A204.1 (cell line): ENCODE results near the gene FGF23.
A peak's percentile ranks its signal among the peaks of the same experiment; 100 is the strongest.

Experiments
- FAIRE-seq: peaks from 2 replicates; lab custom pipeline; 2012; peaks lifted over from hg19 to GRCh38; lab: Jason Lieb, UNC

FGF23 gene

DNA sequence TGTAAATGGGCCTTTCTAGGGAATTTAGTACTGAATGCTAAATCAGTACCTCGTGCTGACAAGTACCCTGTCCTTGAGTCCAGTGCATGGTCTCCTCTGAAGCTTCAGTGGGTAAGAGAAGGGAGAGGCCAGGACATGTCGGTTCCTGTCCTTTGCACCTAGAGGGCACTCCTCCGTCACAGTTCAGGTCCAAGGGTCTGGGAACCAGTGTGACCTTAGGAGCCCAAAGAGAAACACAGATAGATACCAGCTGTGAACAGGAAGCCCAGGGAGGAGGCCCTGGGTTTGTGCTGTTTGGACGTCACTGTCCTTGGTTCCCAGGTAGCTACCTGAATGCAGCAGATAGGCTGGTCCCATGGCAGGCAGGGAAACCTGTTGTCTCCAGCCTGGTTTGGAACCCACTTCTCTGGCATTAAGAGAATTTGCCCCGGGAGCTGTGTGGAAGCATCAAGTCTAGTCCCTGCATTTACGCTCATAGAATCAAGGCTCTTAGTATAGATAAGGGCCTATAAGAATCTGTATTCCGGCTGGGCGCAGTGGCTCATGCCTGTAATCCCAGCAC, 3.9 kb upstream of the FGF23 start:
- FAIRE-seq = no peak

DNA sequence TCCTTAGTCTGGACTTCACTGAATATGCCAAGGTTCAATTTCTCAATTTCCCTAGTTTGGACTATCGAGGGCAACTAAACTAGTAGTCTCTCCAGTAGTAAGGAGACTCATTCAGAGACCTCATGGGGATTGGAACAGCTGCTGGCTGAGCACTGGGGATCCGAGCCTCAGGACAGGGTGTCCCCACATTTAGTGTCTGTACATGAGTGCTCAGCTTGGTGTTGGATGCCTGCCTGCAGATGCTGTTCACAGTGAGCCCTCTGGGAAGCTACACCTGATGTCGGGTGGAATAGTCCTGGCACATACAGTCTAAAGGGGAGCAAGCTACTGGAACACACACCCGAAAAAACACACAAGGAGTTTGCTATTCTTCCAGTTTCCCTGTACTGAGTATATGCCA, 820 bp upstream of the FGF23 start:
- no peak for FAIRE-seq

DNA sequence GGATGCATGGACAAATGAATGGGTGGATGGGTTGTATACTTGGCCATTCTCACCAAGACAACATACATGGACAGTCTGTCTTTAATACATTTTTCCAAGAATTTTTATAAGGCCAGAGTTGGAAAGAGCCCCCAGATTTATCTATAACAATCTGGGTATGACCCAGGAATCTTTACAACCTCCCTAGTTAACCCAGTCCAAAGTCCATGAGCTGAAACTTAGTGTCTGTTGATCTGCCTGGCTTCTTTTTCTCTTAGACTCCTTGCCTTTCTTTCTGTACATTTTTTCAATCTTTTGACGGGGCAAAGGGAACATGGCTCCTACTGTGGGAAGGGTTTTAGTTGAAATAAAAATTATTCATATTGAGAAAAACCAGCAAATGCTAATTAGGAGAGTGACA, 740 bp downstream of the FGF23 start:
- no peak for FAIRE-seq

DNA sequence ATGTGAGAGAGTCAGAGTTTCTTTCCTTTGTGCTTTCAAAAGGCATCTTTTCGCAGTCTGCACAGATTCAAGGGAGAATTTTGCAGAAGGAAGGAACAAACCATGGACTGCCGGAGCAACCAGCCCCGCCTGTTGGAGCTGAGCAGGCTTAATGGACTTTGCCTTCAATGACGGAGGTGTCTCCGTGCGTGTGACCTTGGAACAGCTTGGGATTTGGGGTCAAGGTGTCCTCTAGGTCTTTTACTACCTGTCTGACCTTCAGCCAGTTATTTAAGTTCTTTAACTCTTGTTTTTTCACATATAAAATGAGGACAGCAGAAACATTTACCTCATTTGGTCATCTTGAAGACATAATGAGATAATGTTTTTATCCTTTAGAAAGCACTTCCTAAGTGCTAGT, 4.1 kb downstream of the FGF23 start:
- no peak for FAIRE-seq

DNA sequence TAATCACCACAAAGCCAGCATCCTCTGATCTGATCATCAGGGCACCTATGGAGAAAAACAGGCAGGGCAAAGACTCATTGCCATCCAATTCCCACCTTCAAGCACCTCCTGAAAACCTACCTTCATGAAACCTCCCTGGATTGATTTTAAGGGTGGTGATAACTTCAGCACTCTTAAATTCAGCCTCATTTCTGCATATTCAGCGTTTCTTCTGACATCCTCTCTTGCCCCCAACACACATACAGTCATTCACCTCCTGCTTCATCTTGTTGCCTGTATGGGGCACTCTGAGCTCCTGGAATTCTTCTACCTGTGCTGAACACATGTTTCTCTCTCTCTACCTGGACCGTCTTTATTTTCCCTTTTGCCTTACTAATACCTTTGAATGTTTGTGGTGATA, 6.9 kb downstream of the FGF23 start:
- no peak for FAIRE-seq

DNA sequence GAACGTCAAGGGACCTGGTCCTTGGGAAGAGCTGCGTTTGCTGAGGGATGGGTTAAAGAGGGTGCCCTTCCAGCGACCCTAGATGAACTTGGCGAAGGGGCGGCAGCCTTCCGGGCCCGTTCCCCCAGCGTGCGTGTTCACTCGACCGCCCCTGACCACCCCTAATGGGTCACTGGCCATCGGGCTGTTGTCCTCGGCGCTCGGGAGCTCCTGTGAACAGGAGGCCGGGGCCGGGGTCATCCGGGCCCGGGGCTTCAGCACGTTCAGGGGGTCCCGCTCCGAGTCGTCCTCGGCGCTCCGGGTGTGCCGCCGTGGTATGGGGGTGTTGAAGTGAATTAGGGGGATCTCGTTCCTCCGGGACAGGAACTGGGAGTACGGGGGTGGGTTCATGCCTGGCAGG, 9.2 kb downstream of the FGF23 start:
- no peak for FAIRE-seq

DNA sequence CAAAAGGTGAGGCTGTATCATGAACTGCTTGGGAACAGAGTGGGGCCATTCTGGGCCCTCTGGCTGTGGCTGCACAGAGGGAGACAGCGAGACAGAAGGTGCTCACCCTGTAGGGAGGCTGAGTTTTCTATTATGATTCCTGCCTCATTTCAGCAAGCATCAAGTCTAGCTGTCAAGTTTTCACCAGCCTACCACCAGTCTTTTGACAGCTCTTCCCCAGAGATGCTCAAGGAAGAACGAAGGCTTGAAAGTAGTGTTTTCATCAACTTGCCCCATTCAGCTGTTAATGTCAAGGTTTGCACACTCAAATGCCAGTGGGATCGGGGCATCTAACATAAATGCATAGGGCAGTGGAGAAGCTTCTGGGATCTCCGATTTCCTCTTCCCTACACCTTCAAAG, 10.0 kb downstream of the FGF23 start:
- FAIRE-seq = no peak

DNA sequence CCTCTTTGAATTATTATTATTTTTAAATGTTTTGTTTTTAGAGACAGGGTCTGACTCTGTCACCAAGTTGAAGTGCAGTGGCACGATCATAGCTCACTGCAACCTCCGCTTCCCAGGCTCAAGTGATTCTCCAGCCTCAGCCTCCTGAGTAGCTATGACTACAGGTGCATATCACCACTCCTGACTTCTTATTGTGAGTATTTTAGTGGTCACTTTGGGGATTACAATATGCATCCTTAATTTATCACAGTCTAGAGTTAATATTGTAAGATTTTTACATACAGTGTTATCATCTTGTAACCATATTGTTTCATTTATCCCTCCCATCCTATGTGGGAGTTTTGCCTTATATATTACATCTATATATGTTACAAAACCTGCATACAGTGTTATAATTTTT, 13.4 kb downstream of the FGF23 start:
- no peak for FAIRE-seq

DNA sequence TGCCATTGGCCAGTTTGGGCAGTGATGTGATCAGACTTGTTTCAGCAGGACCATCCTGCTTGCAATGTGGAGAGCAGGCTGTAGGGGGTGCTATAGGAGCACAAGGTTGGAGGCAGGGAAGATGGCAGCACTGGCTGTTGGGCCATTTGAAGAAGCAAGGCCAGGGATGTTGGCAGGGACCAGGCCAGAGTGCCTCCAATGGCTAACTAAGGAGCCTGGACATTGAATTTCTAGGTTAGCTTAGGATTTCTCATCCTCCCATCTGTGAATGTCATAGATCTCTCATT, 23.5 kb downstream of the FGF23 start:
- no peak for FAIRE-seq

DNA sequence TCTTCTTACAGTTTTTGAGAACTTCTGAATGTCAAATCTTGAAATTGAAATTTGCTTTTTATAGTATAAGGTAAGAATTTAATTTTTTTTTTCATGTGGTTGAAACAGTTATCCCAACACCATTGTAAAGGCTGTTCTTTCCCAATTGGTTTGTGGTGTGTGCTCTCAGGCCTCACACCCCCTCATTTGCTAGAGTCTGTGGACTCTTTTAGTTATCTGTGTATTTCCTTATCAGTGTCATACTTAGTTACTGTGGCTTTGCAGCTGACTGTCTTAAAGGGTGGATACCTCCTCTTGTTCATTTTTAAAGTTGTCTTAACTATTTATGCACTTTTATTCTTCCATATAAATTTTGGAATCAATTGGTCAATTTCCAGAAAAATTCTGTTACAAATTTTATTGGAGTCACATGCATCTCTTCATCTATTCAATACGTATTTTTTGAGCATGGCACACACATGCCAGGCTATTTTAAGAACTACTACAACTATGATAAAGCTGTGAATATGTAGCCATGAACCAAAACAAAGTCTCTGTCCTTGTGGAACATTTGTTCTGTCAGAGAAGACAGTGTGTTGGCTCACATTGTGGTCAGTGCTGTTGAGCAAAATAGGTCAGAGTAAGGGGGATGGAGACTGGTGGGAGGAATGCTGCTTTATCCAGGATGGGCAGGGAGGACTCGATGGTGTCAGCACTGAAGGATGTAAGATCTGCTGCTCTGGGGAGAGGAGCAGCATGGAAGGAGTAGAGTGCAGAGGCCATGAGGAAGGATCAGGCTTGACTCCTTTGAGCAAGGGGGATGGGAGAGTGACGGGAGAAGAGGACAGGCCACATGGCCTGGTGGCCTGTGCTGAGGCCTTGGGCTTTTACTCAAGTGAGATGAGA, 24.1 kb downstream of the FGF23 start:
- no peak for FAIRE-seq

DNA sequence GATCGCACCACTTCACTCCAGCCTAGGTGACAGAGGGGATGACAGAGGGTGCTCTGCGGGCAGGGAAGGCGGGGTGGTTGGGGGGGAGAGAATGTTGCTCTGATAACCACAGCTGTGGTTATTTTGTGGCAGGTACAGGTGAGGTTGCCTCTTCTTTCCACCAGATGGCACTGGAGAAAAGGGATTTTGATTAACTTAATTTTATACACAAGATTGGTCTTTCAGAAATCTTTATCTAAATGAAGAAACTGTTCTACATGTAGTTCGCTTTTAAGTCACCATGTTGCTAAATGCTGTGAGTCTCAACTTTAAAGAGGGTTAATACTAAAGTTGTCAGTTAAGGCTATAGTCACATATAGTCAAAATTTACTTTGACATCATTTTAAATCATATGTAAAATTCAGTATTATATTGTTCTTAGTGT, 25.7 kb downstream of the FGF23 start:
- FAIRE-seq = peak; percentile 49

DNA sequence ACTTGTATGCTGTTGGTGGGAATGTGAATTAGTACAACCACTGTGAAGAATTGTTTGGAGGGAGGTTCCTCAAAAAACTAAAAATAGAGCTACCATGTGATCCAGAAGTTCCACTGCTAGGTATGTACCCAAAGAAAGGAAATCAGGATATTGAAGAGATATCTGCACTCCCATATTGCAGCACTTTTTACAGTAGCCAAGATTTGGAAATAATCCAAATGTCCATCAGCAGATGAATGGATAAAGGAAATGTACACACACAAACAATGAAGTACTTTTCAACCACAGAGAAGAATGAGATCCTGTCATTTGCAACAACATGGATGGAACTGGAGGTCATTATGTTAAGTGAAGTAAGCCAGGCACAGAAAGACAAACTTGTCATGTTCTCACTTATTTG, 32.6 kb downstream of the FGF23 start:
- FAIRE-seq = no peak

DNA sequence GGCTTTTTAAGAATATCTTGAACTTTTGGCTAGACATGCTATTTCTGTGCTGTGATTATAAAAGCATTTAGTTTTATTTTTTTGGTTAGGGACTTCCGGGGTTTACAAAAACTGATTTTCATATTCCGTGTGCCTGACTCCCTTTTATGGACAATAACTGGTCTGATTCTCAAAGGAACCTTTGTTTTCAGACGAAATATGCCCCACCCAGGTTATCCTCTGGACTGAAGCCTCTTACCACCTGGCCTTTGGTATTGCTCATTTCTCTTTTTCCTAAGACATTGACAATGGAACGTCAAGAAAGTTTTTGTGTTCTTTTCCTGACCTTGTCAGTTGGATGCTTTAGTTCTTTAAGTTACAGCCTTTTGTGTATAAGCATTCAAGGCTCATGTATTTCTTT, 47.7 kb downstream of the FGF23 start:
- FAIRE-seq = no peak

DNA sequence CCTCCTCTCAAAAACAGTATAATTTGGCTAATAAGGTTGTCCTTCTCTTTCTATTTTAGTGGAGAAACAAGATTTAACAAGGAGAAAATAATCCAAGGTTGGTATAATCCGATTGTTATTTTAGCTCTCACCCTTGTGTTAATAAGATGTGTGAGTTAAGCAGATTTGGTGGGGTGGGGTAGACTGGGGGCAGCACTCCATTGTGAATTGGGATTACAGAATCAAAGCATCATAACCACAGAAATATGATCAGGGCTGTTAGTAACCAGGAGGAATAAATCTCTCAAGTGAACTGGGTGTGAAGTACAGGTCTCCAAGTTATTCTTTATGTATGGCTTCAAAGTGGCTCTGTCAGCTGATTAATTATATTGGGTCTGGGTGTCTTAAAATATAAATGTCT, 48.3 kb downstream of the FGF23 start:
- no peak for FAIRE-seq

DNA sequence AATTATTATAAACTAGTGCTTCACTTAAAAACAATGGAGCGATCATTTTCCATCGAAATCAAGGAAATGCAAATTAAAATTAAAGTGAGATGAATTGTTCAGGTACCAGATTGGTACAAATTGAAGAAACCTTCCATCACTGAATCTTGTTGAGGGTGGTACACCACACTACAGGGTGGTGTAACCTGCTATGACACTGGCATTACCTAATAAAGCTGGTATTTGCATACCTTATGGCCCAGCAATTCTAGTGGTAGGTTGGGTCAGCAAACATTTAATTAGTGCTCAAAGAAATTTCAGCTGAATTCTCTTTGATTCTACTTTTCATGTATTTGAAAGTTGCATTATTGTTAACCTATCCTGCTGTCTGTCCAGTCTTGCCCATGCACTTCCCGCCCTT, 49.3 kb downstream of the FGF23 start:
- FAIRE-seq = no peak

DNA sequence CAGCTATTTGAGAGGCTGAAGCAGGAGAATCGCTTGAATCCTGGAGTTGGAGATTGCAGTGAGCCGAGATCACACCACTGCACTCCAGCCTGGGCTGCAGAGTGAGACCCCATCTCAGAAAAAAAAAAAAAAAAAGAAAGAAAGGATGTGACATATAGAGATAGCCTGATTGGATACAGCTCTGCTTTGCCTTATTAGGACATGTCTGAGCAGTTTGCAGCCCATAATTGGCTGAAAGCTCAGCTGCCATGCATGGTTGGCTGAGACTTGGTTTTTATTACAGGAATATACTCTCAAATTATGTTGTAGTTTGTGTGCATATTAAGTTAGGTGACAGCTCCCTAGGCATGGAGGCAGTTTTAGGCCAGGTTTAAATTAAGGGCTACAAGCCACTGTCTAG, 52.2 kb downstream of the FGF23 start:
- no peak for FAIRE-seq

DNA sequence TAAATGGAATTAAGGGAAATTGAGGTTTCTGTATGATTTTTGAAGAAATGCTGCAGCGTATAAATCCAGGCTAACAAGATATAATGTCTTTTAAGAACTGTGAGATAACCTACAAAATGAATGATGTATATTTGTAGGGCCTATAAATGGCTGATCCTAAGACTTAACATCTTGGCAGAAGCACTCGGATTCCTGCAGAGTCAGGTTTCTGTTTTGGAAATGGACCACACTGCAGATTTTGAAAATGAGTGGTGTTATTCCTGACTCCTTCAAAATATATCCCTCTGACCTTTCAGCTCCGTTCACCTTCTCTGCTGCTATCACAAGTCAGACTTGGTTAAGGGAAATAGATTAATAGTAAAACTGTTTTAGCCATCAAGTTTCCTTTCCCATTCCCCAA, 53.5 kb downstream of the FGF23 start:
- no peak for FAIRE-seq

DNA sequence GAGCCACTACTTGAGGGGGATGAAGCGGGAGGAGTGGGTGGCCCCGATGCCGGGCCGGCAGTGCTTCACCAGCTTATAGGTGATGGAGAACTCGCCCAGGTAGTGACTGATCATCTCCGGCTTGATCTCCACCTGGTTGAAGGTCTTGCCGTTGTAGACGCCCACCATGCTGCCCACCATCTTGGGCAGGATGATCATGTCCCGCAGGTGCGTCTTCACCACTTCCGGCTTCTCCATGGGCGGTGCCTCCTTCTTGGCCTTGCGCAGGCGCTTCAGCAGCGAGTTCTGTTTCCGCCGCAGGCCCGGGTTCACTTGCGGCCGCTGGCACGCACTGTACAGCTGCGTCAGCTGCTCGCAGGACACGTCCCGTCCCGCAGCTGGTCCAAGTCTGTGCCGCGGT, 55.1 kb downstream of the FGF23 start:
- no peak for FAIRE-seq

DNA sequence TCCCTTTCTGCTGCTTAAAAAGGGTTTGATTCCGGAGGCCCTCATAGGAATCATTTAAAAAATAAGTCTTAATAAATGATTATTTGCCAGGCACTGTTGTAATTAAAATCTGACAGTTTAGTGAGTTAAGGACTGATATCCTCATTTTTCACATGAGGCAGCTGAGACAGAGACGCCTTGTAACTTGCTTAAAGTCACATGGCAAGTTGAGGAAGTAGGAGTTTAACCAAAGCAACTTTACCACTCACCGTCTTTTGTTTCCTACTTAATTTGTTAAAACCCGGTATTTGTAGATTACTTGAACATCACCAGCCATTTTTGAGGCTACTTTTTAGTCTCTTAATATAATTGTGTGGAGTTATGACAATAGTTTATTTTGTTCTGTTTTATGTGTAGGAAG, 56.1 kb downstream of the FGF23 start:
- FAIRE-seq = no peak

DNA sequence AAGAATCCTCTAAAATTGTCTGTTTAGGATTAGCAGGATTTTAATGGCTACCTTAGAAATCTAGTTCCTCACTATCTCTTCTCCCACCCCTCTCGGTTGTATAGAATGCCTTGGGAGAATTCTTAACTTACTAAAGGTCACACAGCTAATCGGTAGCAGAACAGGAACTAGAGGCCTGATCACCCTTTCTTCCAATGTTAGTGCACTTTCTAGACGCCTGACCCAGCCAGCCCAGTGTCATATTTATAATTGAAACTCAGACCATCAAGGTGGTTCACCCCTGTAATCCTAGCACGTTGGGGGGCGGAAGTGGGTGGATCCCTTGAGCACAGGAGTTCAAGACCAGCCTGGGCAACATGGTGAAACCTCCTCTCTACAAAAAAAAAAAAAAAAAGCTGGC, 56.8 kb downstream of the FGF23 start:
- FAIRE-seq = no peak

DNA sequence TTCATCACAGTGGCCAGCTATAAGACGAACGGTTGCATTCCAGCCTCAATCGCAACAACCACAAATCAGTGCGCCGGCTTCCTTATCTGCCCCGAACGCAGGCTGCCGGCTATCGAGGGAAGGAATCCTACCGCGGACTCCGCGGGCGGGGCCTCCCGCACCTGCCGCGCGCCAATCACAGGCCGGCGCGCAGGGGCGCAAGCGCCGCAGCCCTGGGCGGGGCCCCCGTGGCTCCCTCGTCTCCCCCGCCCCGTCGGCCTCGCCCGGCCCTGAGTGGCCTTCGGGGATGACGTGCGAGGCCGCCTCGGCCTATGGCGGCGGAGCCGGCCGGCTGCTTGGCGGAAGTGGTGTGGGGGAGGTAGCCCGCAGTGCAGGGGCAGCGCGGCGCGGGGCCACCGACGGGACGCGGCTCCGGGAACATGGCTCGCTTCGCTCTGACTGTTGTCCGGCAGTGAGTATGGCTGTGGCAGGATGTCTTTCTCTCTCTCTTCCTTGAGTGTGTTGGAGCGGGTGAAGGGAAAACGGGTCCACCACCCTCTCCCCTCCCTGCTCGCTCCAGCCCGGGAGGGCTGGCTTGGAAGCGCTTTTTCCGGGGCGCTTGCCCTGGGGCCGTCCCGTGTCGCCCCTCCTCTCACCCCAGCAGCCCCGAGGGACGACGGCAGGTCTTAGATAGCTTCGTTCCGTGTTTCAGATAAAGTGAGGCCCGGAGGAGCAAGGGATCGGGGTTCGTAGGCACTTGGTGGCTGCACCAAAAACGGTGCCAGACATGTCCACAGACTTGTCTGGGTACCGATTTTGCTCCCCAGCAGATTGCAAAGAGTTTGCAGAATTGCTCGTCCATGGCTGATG, 58.4 kb downstream of the FGF23 start, which contains the start of gene TIGAR:
Gene TIGAR, plus strand, starts transcription at position 361 of the 849 bp plus-strand sequence. Its CDS starts 59 bp downstream, at position 420.
- FAIRE-seq = no peak

DNA sequence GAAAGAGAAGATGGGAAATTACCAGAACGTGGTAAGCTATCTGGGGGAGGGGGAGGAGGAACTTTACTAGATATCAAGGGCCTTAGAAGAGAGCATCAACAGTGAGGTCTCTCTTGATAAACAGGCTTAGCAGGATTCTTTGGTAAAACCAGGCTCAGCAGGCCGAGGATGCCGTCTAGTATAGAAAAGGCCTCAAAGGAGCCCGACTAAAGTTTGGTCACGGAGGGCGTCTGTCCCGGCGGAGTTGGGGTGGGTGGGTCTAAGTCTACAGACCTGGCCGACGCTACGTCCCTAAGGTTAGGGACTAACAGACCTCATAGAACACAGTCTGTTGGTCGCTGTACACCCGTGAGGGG, 59.0 kb downstream of the FGF23 start:
- no peak for FAIRE-seq
